A549 (cell line): ENCODE data around the gene KAT2B.

ENCODE experiments used
- EP300 ChIP-seq, 2 experiments: fragments of >200 bp; sonication (Bioruptor Twin); formaldehyde crosslinking; IDR thresholded peaks; 2 replicates in 1 of 2; 3 replicates in 1 of 2; pipeline ENCODE4 v1.6.1; 2016 to 2017
- ESRRA ChIP-seq: fragments of 150-350 bp; IDR thresholded peaks from 2 replicates; pipeline ENCODE4 v1.6.1; 2014; ENCODE audit warnings: mild to moderate bottlenecking, low read length, borderline replicate concordance
- GATA3 ChIP-seq: IDR thresholded peaks from 2 replicates; pipeline ENCODE4 v1.6.1; 2012; ENCODE audit warnings: borderline replicate concordance
- KDM1A ChIP-seq: fragments of 200-600 bp; sonication (generic); IDR thresholded peaks from 2 replicates; pipeline ENCODE4 v1.6.1; 2016; ENCODE audit warnings: low read depth, mild to moderate bottlenecking
- MAFK ChIP-seq: fragments of 450-650 bp; IDR thresholded peaks from 2 replicates; pipeline ENCODE4 v1.6.1; 2014; ENCODE audit not compliant: partially characterized antibody
- NFE2L2 ChIP-seq: fragments of 150-350 bp; conservative IDR thresholded peaks from 2 replicates; pipeline ENCODE4 v1.6.1; 2014; ENCODE audit warnings: low read length
- POLR2A ChIP-seq: IDR thresholded peaks from 2 replicates; pipeline ENCODE4 v1.6.1; 2012; ENCODE audit warnings: mild to moderate bottlenecking, low read length
- POLR2AphosphoS2 ChIP-seq: conservative IDR thresholded peaks from 2 replicates; pipeline ENCODE4 v1.6.1; 2012; ENCODE audit warnings: low read length, improper control_type of control experiment, inconsistent platforms
- RAD21 ChIP-seq, 2 experiments: fragments of >200 bp in 1 of 2; sonication (Bioruptor Twin) in 1 of 2; formaldehyde crosslinking in 1 of 2; IDR thresholded peaks in 1 of 2; conservative IDR thresholded peaks in 1 of 2; 2 replicates in 1 of 2; 3 replicates in 1 of 2; pipeline ENCODE4 v1.6.1; 2012 to 2018; ENCODE audit warnings: inconsistent platforms in 1 of 2
- TF ChIP-seq, protein P1 (sequence below): fragments of >200 bp; sonication (Bioruptor Twin); formaldehyde crosslinking; IDR thresholded peaks from 3 replicates; pipeline ENCODE4 v1.5.1; 2016
- TF ChIP-seq, protein P2 (sequence below): IDR thresholded peaks from 2 replicates; pipeline ENCODE4 v1.6.1; 2012
- TF ChIP-seq, protein P3 (sequence below): fragments of 200-600 bp; sonication (generic); IDR thresholded peaks from 2 replicates; pipeline ENCODE4 v1.6.1; 2016; ENCODE audit warnings: antibody characterized with exemption, mild to moderate bottlenecking, moderate library complexity
- TF ChIP-seq, protein P4 (sequence below): fragments of >200 bp; sonication (Bioruptor Twin); formaldehyde crosslinking; IDR thresholded peaks from 3 replicates; pipeline ENCODE4 v1.6.1; 2016
- TF ChIP-seq, protein P5 (sequence below): IDR thresholded peaks from 2 replicates; pipeline ENCODE4 v1.6.1; 2012

DNA sequence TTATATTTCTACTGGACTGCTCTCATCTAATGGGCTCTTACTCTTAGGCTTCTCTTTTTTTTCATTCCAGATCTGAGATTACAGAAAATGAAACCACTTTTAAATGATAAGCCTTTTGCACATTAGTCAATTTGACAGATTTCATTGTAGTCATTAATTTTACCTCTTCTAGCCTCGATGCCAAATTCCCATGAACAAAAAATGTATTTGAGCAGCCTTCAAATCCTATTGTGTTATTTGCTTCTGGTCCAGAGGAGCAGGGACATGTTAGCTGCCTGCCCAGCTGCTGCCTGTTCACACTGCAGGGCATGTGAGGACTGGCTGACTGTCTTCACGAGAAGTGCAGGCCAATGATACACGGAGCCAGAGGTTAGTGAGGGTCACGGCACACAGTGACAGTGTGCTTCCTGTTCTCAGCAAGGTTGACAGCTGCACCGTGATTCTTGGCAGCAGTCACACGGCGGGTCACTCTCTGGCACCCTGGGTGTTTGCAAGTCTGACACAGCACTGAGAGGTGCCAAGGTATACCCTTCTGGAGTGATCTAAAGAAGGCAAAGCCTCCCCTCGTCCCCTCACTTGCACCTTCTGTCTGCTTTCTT lies 40.8 kb downstream of the KAT2B start:
- TF ChIP-seq, protein P1, sequence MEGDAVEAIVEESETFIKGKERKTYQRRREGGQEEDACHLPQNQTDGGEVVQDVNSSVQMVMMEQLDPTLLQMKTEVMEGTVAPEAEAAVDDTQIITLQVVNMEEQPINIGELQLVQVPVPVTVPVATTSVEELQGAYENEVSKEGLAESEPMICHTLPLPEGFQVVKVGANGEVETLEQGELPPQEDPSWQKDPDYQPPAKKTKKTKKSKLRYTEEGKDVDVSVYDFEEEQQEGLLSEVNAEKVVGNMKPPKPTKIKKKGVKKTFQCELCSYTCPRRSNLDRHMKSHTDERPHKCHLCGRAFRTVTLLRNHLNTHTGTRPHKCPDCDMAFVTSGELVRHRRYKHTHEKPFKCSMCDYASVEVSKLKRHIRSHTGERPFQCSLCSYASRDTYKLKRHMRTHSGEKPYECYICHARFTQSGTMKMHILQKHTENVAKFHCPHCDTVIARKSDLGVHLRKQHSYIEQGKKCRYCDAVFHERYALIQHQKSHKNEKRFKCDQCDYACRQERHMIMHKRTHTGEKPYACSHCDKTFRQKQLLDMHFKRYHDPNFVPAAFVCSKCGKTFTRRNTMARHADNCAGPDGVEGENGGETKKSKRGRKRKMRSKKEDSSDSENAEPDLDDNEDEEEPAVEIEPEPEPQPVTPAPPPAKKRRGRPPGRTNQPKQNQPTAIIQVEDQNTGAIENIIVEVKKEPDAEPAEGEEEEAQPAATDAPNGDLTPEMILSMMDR = no peak
- TF ChIP-seq POLR2A (no peak), EP300 (IDR thresholded peaks at IDR 0.05) (no peak), POLR2AphosphoS2 (no peak), GATA3 (no peak), ESRRA (no peak), NFE2L2 (no peak), RAD21 (conservative IDR thresholded peaks at IDR 0.05 in 1 of 2, IDR thresholded peaks at IDR 0.05 in 1 of 2) (no peak), MAFK (no peak), KDM1A (no peak)
- TF ChIP-seq, protein P2, sequence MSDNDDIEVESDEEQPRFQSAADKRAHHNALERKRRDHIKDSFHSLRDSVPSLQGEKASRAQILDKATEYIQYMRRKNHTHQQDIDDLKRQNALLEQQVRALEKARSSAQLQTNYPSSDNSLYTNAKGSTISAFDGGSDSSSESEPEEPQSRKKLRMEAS = no peak
- TF ChIP-seq, protein P3, sequence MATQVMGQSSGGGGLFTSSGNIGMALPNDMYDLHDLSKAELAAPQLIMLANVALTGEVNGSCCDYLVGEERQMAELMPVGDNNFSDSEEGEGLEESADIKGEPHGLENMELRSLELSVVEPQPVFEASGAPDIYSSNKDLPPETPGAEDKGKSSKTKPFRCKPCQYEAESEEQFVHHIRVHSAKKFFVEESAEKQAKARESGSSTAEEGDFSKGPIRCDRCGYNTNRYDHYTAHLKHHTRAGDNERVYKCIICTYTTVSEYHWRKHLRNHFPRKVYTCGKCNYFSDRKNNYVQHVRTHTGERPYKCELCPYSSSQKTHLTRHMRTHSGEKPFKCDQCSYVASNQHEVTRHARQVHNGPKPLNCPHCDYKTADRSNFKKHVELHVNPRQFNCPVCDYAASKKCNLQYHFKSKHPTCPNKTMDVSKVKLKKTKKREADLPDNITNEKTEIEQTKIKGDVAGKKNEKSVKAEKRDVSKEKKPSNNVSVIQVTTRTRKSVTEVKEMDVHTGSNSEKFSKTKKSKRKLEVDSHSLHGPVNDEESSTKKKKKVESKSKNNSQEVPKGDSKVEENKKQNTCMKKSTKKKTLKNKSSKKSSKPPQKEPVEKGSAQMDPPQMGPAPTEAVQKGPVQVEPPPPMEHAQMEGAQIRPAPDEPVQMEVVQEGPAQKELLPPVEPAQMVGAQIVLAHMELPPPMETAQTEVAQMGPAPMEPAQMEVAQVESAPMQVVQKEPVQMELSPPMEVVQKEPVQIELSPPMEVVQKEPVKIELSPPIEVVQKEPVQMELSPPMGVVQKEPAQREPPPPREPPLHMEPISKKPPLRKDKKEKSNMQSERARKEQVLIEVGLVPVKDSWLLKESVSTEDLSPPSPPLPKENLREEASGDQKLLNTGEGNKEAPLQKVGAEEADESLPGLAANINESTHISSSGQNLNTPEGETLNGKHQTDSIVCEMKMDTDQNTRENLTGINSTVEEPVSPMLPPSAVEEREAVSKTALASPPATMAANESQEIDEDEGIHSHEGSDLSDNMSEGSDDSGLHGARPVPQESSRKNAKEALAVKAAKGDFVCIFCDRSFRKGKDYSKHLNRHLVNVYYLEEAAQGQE = no peak
- TF ChIP-seq, protein P4, sequence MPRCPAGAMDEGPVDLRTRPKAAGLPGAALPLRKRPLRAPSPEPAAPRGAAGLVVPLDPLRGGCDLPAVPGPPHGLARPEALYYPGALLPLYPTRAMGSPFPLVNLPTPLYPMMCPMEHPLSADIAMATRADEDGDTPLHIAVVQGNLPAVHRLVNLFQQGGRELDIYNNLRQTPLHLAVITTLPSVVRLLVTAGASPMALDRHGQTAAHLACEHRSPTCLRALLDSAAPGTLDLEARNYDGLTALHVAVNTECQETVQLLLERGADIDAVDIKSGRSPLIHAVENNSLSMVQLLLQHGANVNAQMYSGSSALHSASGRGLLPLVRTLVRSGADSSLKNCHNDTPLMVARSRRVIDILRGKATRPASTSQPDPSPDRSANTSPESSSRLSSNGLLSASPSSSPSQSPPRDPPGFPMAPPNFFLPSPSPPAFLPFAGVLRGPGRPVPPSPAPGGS = no peak
- TF ChIP-seq, protein P5, sequence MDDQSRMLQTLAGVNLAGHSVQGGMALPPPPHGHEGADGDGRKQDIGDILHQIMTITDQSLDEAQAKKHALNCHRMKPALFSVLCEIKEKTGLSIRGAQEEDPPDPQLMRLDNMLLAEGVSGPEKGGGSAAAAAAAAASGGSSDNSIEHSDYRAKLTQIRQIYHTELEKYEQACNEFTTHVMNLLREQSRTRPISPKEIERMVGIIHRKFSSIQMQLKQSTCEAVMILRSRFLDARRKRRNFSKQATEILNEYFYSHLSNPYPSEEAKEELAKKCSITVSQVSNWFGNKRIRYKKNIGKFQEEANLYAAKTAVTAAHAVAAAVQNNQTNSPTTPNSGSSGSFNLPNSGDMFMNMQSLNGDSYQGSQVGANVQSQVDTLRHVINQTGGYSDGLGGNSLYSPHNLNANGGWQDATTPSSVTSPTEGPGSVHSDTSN = no peak
